HFFc6 (cell line): Measurements from ENCODE around the gene PDIK1L. TPM values are rescaled to one million over a fixed set of nuclear protein-coding genes. Genes with fewer than 3 reads are reported as not detected.

Source experiments
- DNase-seq: peaks from one replicate; pipeline ENCODE4 v3.0.0-alpha.2; 2018
- H3K27ac Mint-ChIP-seq: 2 replicates; pipeline ENCODE4 v1.8.0; 2020; ENCODE audit warnings: mild to moderate bottlenecking, mixed read lengths
- H3K27me3 Mint-ChIP-seq: 2 replicates; pipeline ENCODE4 v1.8.0; 2021; ENCODE audit warnings: mild to moderate bottlenecking, moderate library complexity, mixed read lengths; ENCODE audit not compliant: insufficient read depth
- H3K36me3 Mint-ChIP-seq: 2 replicates; pipeline ENCODE4 v1.8.0; 2021; ENCODE audit warnings: low read depth, mixed read lengths
- H3K4me1 Mint-ChIP-seq: 2 replicates; pipeline ENCODE4 v1.8.0; 2020; ENCODE audit warnings: low read depth, mixed read lengths
- H3K4me3 Mint-ChIP-seq: 2 replicates; pipeline ENCODE4 v1.8.0; 2020; ENCODE audit warnings: mild to moderate bottlenecking, moderate library complexity, mixed read lengths
- H3K9me3 Mint-ChIP-seq: 2 replicates; pipeline ENCODE4 v1.8.0; 2020; ENCODE audit warnings: mild to moderate bottlenecking, mixed read lengths
- CTCF ChIP-seq: fragments of 200-600 bp; sonication (generic); IDR thresholded peaks from 2 replicates; pipeline ENCODE4 v1.5.0; 2021; ENCODE audit warnings: antibody characterized with exemption, mild to moderate bottlenecking
- total RNA-seq, 6 experiments: library from RNA; stranded (reverse); fragmentation: NEBNext Ultra II Directional; extraction: Animal tissue kit (Norgen Biotek cat#: 25700); gene quantifications; 2 replicates in 1 of 6; 3 replicates in 5 of 6; pipeline ENCODE4 v1.2.3, GENCODE V29; 2021

The PDIK1L gene
- total RNA-seq, 6 experiments from 2014 or later = 2.5 to 4.4 (median 3.8) TPM

GRCh38 chr1:26082020-26082350 lies 29.6 kb upstream of the PDIK1L start:
- H3K27ac Mint-ChIP-seq = no peak overlapping the region
- H3K36me3 Mint-ChIP-seq = no peaks in the 10 kb centered on the region
- H3K27me3 Mint-ChIP-seq = peaks cover 40% of the 10 kb centered on the region
- no peaks in the 10 kb centered on the region for H3K9me3 Mint-ChIP-seq
- DNase-seq = no peak
- H3K4me1 Mint-ChIP-seq = peaks cover 15% of the 10 kb centered on the region
- no peak for TF ChIP-seq CTCF
- no peak overlapping the region for H3K4me3 Mint-ChIP-seq

GRCh38 chr1:26083208-26083607 lies 28.4 kb upstream of the PDIK1L start:
- peaks cover 34% of the 10 kb centered on the region for H3K27me3 Mint-ChIP-seq
- H3K36me3 Mint-ChIP-seq = no peaks in the 10 kb centered on the region
- peak; percentile 48 for DNase-seq
- no peaks in the 10 kb centered on the region for H3K9me3 Mint-ChIP-seq
- no peak overlapping the region for H3K27ac Mint-ChIP-seq
- TF ChIP-seq CTCF = no peak
- H3K4me3 Mint-ChIP-seq = no peak overlapping the region
- peaks cover 15% of the 10 kb centered on the region for H3K4me1 Mint-ChIP-seq

GRCh38 chr1:26084091-26084561 lies 27.5 kb upstream of the PDIK1L start:
- H3K36me3 Mint-ChIP-seq = no peaks in the 10 kb centered on the region
- no peak overlapping the region for H3K27ac Mint-ChIP-seq
- DNase-seq = no peak
- peaks cover 15% of the 10 kb centered on the region for H3K4me1 Mint-ChIP-seq
- H3K27me3 Mint-ChIP-seq = peaks cover 30% of the 10 kb centered on the region
- no peak overlapping the region for H3K4me3 Mint-ChIP-seq
- TF ChIP-seq CTCF = no peak
- no peaks in the 10 kb centered on the region for H3K9me3 Mint-ChIP-seq

- Mint-ChIP-seq H3K4me3 (no peak overlapping the region), H3K27me3 (peaks cover 33% of the 10 kb centered on the region), H3K4me1 (peaks cover 15% of the 10 kb centered on the region), H3K9me3 (no peaks in the 10 kb centered on the region), H3K27ac (no peak overlapping the region), H3K36me3 (no peaks in the 10 kb centered on the region)
- no peak for DNase-seq
- no peak for TF ChIP-seq CTCF
Observed at GRCh38 chr1:26084844-26085243, 26.8 kb upstream of the PDIK1L start.

GRCh38 chr1:26089125-26089524 lies 22.5 kb upstream of the PDIK1L start:
- TF ChIP-seq CTCF = no peak
- DNase-seq = no peak
- Mint-ChIP-seq H3K36me3 (0 out of 2 replicates have a peak, but pooled peaks cover 4% of the 10 kb centered on the region), H3K27me3 (peaks cover 62% of the 10 kb centered on the region), H3K9me3 (no peaks in the 10 kb centered on the region; the same call in 1 of the 2 replicates), H3K4me3 (no peak overlapping the region), H3K27ac (no peak overlapping the region), H3K4me1 (peaks cover 5% of the 10 kb centered on the region)

- H3K4me3 Mint-ChIP-seq = no peak overlapping the region
- TF ChIP-seq CTCF = no peak
Observed at GRCh38 chr1:26090893-26091292, 20.7 kb upstream of the PDIK1L start.

More at GRCh38 chr1:26090893-26091292, 20.7 kb upstream of the PDIK1L start:
- DNase-seq = no peak
- H3K9me3 Mint-ChIP-seq = no peaks in the 10 kb centered on the region; the same call in 1 of the 2 replicates
- H3K27me3 Mint-ChIP-seq = peaks cover 57% of the 10 kb centered on the region
- no peak overlapping the region for H3K27ac Mint-ChIP-seq
- peaks cover 4% of the 10 kb centered on the region; the same call in 1 of the 2 replicates for H3K4me1 Mint-ChIP-seq
- 0 out of 2 replicates have a peak, but pooled peaks cover 4% of the 10 kb centered on the region for H3K36me3 Mint-ChIP-seq
